Astrocyte (in vitro differentiated cells and primary cell): ENCODE measurements around the gene PRKG1. TPM values are rescaled to one million over a fixed set of nuclear protein-coding genes. Genes with fewer than 3 reads are reported as not detected.

Experiments used
- DNase-seq: peaks from one replicate; pipeline ENCODE4 v3.0.0-alpha.2; 2010; ENCODE audit warnings: low read depth
- FAIRE-seq: peaks from 2 replicates; lab custom pipeline; 2011; peaks lifted over from hg19 to GRCh38; lab: Jason Lieb, UNC
- H2AFZ ChIP-seq: 2 replicates; pipeline ENCODE4 v1.6.0; 2012; ENCODE audit warnings: low read depth, low read length, inconsistent platforms
- H3K27ac ChIP-seq: 2 replicates; pipeline ENCODE4 v1.5.1; 2011; ENCODE audit warnings: low read depth, low read length, inconsistent platforms
- H3K27me3 ChIP-seq: 2 replicates; pipeline ENCODE4 v1.6.0; 2011; ENCODE audit warnings: low read length, inconsistent platforms; ENCODE audit not compliant: insufficient read depth
- H3K36me3 ChIP-seq: 2 replicates; pipeline ENCODE4 v1.5.1; 2011; ENCODE audit warnings: low read length, inconsistent platforms; ENCODE audit not compliant: insufficient read depth
- H3K4me1 ChIP-seq: 2 replicates; pipeline ENCODE4 v1.5.1; 2011; ENCODE audit warnings: low read length, inconsistent platforms; ENCODE audit not compliant: insufficient read depth
- H3K4me2 ChIP-seq: 2 replicates; pipeline ENCODE4 v1.6.0; 2012; ENCODE audit warnings: low read length, inconsistent platforms
- H3K4me3 ChIP-seq: 2 replicates; pipeline ENCODE4 v1.5.1; 2011; ENCODE audit warnings: low read depth, mild to moderate bottlenecking, low read length, inconsistent platforms; ENCODE audit not compliant: insufficient read depth
- H3K79me2 ChIP-seq: 2 replicates; pipeline ENCODE4 v1.6.0; 2012; ENCODE audit warnings: mild to moderate bottlenecking, low read length, inconsistent platforms; ENCODE audit not compliant: insufficient read depth
- H3K9ac ChIP-seq: 2 replicates; pipeline ENCODE4 v1.6.0; 2012; ENCODE audit warnings: mild to moderate bottlenecking, low read length, inconsistent platforms
- H3K9me3 ChIP-seq: 2 replicates; pipeline ENCODE4 v1.5.1; 2012; ENCODE audit warnings: low read depth, mild to moderate bottlenecking, low read length, inconsistent platforms; ENCODE audit not compliant: insufficient read depth
- H4K20me1 ChIP-seq: 2 replicates; pipeline ENCODE4 v1.6.0; 2012; ENCODE audit warnings: low read length, inconsistent platforms; ENCODE audit not compliant: insufficient read depth
- H3K27ac Mint-ChIP-seq: one replicate; pipeline ENCODE4 v1.8.0; 2021; ENCODE audit warnings: mild to moderate bottlenecking, mixed read lengths; ENCODE audit not compliant: unreplicated experiment
- H3K27me3 Mint-ChIP-seq: one replicate; pipeline ENCODE4 v1.8.0; 2021; ENCODE audit warnings: low read depth, mixed read lengths; ENCODE audit not compliant: unreplicated experiment
- H3K36me3 Mint-ChIP-seq: one replicate; pipeline ENCODE4 v1.8.0; 2021; ENCODE audit warnings: low read depth, mixed read lengths; ENCODE audit not compliant: unreplicated experiment
- H3K4me1 Mint-ChIP-seq: one replicate; pipeline ENCODE4 v1.8.0; 2021; ENCODE audit warnings: low read depth, mixed read lengths; ENCODE audit not compliant: unreplicated experiment
- H3K4me3 Mint-ChIP-seq: one replicate; pipeline ENCODE4 v1.8.0; 2021; ENCODE audit warnings: mild to moderate bottlenecking, moderate library complexity, mixed read lengths; ENCODE audit not compliant: unreplicated experiment
- H3K9me3 Mint-ChIP-seq: one replicate; pipeline ENCODE4 v1.8.0; 2021; ENCODE audit warnings: mild to moderate bottlenecking, mixed read lengths; ENCODE audit not compliant: unreplicated experiment
- CTCF ChIP-seq: IDR thresholded peaks from 2 replicates; pipeline ENCODE4 v1.5.1; 2011; ENCODE audit warnings: low read depth, mild to moderate bottlenecking, inconsistent platforms, low read length, moderate library complexity; ENCODE audit not compliant: insufficient read depth
- EZH2 ChIP-seq: IDR thresholded peaks from 2 replicates; pipeline ENCODE4 v1.6.1; 2012; ENCODE audit warnings: mild to moderate bottlenecking, low read length, inconsistent platforms; ENCODE audit not compliant: insufficient read depth
- total RNA-seq: library from RNA; stranded (reverse); gene quantifications from 2 replicates; pipeline ENCODE4 v1.2.1, GENCODE V29; 2021

The PRKG1 gene
- total RNA-seq, 1 donor from 2014 or later = 3.1 TPM

GRCh38 chr10:52194191-52194590, 1119.9 kb downstream of the PRKG1 start:
- Histone ChIP-seq H3K9me3 (no peaks in the 10 kb centered on the region), H3K79me2 (no peaks in the 10 kb centered on the region), H3K27me3 (no peaks in the 10 kb centered on the region), H2AFZ (no peak overlapping the region), H3K4me3 (no peak overlapping the region), H3K27ac (no peak overlapping the region), H3K4me2 (no peak overlapping the region), H3K9ac (no peak overlapping the region), H3K36me3 (no peaks in the 10 kb centered on the region), H4K20me1 (no peaks in the 10 kb centered on the region), H3K4me1 (no peaks in the 10 kb centered on the region)
- Mint-ChIP-seq H3K27ac (no peak overlapping the region), H3K36me3 (no peaks in the 10 kb centered on the region), H3K4me3 (no peak overlapping the region), H3K27me3 (no peaks in the 10 kb centered on the region), H3K9me3 (no peaks in the 10 kb centered on the region), H3K4me1 (no peaks in the 10 kb centered on the region)
- TF ChIP-seq EZH2 (no peak), CTCF (no peak)
- FAIRE-seq (no peak), DNase-seq (no peak)

- no peaks in the 10 kb centered on the region for H3K27me3 ChIP-seq
- Mint-ChIP-seq H3K36me3 (no peaks in the 10 kb centered on the region), H3K27ac (no peak overlapping the region), H3K9me3 (no peaks in the 10 kb centered on the region), H3K27me3 (no peaks in the 10 kb centered on the region), H3K4me1 (no peaks in the 10 kb centered on the region), H3K4me3 (no peak overlapping the region)
- no peak overlapping the region for H2AFZ ChIP-seq
- H3K27ac ChIP-seq = no peak overlapping the region
- H3K79me2 ChIP-seq = no peaks in the 10 kb centered on the region
- FAIRE-seq (no peak), DNase-seq (no peak)
- H4K20me1 ChIP-seq = no peaks in the 10 kb centered on the region
- H3K9me3 ChIP-seq = no peaks in the 10 kb centered on the region
- H3K36me3 ChIP-seq = no peaks in the 10 kb centered on the region
- no peak overlapping the region for H3K9ac ChIP-seq
- TF ChIP-seq EZH2 (no peak), CTCF (no peak)
- no peak overlapping the region for H3K4me3 ChIP-seq
- no peaks in the 10 kb centered on the region for H3K4me1 ChIP-seq
- no peak overlapping the region for H3K4me2 ChIP-seq
Measured at GRCh38 chr10:52194716-52195115, 1120.4 kb downstream of the PRKG1 start.

- H3K4me2 ChIP-seq = no peak overlapping the region
- no peak overlapping the region for H3K27ac Mint-ChIP-seq
- no peaks in the 10 kb centered on the region for H3K27me3 Mint-ChIP-seq
- H3K27me3 ChIP-seq = no peaks in the 10 kb centered on the region
- H2AFZ ChIP-seq = no peak overlapping the region
- H3K9me3 ChIP-seq = no peaks in the 10 kb centered on the region
- no peaks in the 10 kb centered on the region for H3K9me3 Mint-ChIP-seq
- H4K20me1 ChIP-seq = no peaks in the 10 kb centered on the region
- H3K4me3 ChIP-seq = no peak overlapping the region
- no peaks in the 10 kb centered on the region for H3K79me2 ChIP-seq
- no peaks in the 10 kb centered on the region for H3K36me3 Mint-ChIP-seq
- H3K4me3 Mint-ChIP-seq = no peak overlapping the region
- no peak for FAIRE-seq
- no peaks in the 10 kb centered on the region for H3K4me1 Mint-ChIP-seq
- H3K4me1 ChIP-seq = no peaks in the 10 kb centered on the region
- no peak for DNase-seq
- H3K36me3 ChIP-seq = no peaks in the 10 kb centered on the region
- no peak for TF ChIP-seq CTCF
- no peak for TF ChIP-seq EZH2
- no peak overlapping the region for H3K27ac ChIP-seq
- no peak overlapping the region for H3K9ac ChIP-seq
Measured at GRCh38 chr10:52197098-52197497, 1122.8 kb downstream of the PRKG1 start.
